DMS153 treated with DMSO at 0.1 percent for 48 hours (cell line): Measurements from ENCODE around the gene USP25.

Experiments used
- DNase-seq: peaks from one replicate; lab custom pipeline; 2025; ENCODE audit not compliant: unreplicated experiment; lab: John Stamatoyannopoulos, UW

The USP25 gene

DNA sequence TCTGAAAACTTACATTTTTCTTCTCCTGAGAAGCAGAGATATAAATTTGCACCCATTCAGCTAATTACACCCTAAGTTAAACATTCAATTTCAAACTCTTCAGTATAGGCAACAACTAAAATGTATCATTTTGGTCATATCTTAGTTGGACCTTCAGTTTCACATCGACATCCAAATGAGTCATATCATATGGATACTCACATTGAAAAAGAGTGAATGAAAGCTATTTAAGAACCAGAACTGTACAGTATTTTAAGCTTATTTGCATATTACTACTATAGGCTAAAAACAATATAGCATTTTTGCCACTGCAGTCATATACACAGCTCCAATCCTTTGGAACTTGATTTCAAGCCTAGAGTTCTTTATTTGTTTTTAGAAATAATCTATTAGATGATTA is 33.6 kb downstream of the USP25 start:
- DNase-seq: no peak

DNA sequence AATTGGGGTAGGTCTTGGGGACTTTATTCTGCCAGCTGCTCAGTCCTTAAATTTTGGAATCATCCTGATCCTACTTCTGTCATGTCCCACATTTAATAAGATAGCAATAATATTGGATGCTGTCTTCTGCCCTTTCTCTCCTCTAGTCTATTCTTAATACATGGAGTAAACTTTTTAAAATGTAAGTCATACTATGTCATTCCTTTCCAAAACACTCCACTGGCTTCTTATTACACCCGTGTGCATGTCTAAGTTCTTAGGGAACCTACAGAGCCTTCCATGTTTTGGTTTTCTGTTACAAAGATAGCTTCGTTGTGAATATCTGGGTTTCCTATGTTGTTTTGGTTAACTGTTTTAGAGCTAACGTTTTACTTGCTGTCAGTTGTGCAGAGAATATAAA is 35.1 kb downstream of the USP25 start:
- DNase-seq: no peak

DNA sequence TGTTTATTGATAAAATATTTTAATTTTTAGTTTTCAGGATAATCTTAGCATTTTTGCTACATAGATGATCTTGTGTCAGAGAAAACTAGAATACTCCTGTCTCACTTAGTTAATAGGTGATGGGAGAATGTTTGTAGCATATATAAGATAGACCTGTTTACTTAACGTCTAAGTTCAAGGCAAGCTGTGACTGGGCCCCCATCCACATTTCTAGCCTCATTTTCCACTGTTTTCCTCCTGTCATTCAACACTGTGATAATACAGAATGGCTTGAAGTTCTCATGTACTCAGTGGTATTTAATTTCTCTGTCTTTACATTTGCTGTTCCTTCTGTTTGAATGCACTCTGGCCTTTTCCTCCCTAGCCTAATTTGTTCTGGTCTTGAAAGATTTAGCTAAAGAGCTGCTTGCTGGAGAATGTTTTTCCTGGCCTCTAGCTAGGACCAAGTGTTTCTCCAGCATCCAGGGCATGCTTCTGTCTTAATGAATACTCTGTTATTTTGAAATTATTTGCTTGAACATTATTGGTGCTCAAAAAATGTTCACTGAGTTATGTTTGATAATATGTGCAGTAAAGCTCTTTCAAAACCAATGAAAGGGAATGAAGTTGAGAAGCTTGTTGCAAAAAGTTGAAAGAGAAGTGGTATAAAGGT is 37.3 kb downstream of the USP25 start:
- no peak for DNase-seq

DNA sequence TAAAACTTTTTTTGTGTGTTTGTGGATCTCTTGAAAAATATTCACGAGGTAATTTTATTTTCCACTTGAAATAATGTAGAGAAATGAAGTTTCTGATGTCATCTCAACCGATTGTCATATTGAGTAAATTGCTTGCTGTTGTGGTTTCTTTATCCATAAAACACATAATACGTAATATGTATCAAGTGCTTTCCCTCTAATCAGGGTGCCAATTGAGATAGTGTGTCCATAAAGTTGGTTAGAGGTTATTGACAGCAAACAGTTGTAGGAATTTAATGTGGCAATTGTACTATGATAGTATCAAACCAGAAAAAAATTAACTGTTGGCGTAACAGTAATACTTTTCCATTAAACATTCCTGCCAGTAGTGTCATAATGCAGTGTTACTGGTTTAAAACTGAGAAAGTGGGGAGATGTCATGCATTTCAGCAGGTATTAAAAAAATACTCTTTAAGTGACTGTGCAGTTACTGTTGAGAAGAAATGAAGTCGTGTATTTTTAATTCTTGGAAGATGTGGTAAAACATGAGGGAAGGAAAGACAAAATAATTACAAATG is 38.3 kb downstream of the USP25 start:
- DNase-seq: no peak

DNA sequence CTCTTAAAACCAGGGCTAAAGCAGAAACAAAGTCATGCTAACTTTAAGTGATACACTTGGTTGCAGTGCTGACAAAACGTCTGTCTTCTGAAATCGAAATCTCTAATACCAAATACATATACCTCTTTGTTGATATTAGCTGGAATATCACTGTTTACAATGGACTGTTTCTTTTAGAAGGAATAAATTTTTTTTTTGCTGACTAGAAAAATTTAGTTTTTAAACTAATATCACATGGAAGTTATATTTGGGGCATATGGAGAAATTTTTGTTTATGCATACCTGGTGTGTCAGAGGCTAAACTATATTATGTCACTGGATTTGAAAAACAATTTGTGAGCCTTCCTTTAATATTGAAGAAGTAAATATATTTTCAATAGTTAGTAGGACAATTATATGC is 39.1 kb downstream of the USP25 start:
- no peak for DNase-seq

DNA sequence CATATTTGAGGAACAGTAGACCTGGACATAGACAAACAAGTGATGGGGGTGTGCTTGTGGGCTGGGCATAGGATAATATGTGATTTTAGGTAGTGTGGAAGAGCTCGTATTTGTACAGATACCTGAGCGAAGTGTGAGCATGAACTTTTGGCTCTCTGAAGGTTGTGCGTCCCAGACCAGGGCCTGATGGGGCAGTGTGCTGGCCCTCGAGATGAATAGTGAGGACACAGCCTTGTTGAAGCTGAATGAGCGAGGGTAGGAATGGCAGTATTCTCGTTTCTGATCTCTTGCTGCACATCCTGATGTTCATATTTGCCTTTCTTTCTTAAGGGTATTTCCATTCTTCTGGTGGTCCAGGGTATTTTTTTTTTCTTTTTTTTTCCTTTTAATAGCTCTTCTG is 41.5 kb downstream of the USP25 start:
- no peak for DNase-seq

DNA sequence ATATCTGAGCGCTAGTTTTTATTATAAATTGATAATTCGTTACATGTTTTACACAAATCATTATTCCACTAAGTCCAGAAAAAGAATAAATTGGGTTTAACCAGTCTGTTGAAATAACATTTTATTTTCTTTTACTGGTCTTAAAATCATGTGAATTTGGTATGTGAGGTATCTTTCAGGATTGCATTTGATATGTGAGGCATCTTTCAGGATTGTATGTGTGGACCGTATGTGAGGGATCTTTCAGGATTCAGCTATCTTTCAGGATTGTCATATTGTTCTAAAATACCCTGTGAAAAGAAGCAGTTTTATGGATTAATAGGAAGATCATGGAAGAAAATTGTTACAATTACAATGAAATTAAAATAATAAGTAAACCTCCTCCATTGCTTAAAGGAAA is 42.9 kb downstream of the USP25 start:
- no peak for DNase-seq

DNA sequence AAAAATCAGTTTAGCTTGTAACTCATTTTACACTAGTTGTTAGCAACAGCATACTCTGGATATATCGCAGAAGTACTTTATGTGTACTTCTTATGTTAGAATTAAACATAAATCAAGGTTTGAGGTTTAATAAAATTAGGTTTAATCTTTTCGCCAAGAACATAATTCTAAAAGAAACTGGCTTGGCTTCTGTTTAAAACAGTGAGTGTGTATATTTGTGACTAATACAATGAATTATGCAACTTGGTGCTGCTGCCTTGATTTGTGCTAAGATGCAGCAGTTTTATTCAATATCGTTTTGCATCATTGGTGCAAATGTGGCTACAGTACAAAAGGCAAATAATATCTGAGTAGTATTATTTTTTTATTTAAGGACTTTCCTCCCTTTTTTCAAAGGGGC is 44.8 kb downstream of the USP25 start:
- DNase-seq: no peak

DNA sequence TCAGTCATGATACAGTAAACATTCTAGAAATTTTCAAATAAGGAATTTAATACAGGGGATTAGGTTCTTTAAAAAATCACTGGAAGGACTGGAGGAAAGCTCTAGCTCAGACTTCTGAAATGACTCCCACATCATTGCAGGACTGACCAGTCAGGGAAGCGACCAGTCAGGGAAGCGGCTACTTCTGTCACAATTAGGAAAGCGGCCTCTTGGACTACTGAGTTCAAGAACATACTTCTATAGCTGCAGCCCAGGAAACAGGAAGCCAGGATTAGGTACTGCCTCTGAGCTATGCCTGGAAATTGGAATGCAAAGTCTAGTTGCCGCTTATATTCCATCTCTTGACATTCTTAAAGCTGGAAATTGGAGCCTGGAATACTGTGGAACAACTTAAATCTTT is 45.5 kb downstream of the USP25 start:
- DNase-seq: no peak

DNA sequence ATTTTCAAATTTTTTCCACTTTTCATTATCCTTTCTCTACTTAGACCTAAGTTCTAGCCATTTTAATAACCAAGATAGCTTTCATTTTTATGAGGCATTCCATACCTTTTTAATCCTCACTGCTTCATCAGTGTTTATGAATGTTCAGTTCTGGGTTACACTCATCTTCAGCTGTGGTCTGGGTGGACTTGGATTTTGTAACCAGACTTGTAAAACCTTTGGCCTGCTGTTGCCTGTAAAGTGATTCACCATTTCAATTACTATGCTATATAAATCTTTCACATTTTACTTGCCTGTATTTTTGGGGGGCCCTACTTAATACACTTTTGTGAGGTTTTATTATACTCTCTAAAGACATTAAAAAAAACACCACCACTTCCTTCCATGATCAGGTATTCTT is 46.2 kb downstream of the USP25 start:
- no peak for DNase-seq

DNA sequence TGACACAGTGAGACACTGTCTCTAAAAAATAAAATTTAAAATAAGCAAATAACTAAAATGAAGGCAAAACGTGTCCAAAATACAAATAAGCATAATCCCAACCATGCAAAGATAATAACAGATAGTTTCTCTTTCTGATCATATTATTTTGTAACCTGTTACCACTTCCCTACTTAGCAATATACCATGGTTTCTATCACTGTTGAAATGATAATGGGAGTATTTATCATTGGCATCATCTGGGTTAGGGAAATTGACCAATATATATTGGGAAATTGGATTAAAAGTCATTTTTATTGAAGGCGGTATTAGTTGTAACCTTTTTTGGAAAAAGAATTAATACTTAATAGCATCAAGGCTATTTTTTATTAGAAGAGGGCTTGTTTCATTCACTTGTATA is 47.0 kb downstream of the USP25 start:
- DNase-seq: no peak

DNA sequence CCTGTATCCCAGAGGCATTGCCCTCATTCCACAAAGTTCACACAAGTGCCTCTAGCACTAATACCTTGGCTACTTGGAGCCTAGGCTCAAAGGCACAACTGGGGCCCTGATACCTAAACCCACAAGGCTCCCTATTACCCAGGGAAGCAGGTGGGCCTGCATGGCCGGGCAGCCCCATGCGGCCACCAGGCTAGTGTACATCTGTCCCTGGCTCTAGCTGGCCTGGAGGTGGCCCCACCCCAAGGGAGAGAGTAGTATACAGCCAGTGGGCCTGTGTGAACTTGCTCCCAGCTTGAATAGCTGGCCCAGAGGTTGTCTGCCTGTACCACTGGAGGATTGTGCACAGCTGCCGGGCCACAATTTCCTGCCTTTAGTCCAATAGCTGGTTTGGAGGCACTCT is 52.2 kb downstream of the USP25 start:
- no peak for DNase-seq

DNA sequence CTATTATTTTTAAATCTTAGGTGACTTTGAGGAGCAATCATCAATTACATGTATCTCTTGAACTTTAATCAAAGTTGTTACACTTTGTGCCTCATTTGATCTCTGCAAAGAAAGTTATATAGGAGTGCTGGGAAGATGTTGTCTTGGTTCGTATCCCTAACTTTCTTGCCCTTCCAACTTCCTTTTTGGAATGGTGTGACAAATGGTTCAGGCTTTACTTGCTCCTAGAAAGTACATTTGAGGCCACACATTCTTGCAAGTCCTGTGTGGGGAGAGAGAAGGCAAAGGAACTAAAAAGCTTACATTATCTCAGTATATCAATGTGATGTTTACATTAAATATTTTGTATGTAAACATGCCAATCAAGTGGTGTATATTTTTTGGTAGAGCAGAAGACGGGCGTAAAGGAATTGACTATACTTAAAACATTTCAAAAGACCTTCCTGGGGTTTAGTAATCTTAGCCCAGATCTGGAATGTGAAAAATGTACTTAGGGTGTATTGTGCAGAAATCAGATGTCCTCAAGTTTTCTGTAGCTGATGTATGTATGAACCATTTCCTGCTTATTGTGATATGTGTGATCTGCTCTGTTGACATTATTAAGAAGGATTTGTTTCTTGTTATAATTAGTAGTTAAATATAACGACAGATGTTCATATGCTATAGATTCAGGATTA is 59.2 kb downstream of the USP25 start:
- no peak for DNase-seq

DNA sequence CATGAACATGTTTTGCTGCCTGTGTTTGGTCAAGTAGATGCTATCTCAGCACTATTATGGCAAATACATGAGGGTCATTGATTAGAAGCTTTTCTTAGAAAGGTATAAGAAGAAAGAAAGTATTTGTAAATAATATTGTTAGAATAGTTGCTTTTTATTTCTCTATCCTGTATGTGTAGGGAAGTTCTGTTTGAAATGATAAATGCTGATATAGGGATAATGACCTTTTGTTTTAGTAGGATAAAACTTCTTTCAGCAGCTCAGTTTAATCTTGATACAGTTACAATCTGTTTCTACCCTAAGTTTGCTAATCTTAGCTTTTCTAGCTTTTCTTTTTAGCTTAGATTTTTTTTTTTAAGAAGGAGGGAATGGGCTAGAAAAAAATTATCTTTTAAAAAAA is 63.3 kb downstream of the USP25 start:
- no peak for DNase-seq

DNA sequence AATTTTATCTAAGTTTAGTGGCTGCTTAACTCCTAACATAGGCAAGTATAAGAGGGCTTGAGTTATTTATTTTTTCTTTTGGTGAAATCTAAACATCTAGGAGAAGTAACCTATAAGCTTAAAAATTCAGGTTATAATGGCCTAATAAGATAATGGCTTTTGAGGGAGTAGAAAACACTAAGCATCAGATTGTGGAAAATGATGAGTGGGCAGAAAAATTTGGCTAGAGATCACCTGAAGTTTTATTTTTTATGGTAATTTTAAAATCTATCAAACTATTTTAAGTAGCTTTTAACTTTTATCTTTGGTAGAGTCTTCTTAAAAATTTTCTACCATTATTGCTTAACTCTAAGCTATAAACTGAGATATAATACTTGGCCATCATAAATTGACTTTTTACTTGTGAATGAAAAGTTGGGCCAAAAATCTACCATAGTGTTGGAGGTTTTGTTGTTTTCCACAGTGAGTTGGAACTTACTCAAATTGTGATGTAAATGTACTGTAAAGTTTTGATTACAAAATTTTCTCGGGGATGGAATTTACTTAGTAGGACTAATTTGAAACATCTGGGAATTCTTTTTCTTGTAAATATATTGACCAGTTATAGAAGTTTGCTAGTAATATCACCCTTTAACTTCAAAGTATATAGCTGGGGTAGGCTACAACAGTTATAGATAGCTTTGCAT is 63.9 kb downstream of the USP25 start:
- no peak for DNase-seq

DNA sequence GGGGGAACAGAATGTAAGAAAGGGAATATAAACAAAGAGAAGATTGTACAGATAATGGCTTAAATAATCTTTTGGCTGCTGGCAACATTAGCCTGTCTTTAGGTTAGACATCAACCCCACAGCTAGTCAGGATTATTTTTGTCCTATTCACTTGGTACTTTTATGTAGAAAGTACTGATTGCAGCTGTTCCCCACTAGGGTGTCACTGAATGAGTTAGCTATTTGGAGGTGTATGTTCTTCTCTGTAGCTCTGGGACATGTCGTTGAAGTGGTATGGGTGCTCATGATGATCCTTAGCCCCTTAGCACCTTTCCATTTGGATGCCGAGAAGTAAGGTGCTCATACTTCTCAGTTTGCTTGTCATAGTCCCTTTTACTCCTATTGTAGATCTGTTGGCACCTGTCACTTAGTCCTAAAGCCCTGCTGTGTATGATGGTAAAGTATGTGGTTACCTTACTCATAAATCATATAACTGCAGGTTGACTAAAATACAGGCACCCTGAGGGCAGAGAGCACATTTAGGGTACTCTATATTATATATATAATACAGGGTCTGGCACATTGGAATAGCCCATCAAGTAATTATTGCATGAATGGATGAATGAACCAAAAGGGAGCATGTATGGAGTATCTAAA is 64.6 kb downstream of the USP25 start:
- no peak for DNase-seq

DNA sequence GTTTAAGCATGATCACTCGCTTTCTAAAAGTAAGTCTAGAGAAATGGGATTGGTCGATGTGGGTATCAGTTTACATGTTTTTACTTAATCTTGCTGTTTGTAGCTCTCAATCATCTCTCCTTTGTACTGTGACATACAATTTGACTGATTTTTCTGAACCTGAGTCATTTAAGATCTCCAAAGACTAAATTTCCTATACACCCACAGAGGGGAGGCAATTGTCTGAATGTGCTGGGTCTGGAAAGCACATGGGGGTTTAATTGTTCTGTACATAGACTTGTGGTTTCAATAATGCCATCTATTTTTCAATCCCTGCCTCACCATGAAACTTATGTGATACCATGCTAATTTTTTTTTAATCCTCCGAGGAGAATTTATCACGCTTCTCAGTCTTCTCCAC is 65.8 kb downstream of the USP25 start:
- no peak for DNase-seq

DNA sequence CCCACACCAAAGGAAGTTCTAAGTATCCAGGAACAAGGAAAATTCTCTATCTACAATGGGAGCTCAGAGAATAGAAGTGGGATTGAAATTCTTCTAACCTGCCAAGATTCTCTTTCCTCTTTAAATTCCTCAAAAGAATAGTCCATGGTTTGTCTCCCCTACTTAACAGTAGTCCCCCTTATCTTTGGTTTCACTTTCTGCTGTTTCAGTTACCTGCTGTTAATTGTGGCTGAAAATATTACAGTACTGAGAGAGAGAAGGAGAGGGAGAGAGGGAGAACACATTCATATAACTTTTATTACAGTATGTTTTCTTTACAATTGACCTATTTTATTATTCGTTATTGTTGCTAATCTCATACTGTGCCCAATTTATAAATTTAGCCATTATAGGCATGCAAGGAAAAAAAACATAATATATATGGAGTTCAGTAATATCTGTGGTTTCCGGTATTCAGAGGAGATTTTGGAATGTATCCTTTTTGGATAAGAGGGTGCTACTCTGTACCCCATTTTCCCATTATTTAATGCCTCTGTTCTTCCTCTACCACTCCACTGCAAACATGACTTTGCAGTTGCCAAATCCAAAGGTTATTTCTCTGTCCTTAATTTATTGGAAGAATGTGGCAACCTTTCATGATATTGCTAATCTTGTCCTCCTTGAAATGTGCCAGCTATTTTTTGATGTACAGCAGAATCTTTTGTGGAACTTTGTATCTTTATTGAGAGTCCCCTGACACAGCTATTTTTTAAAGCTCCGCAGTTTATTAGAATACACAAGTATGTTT is 68.0 kb downstream of the USP25 start:
- no peak for DNase-seq

DNA sequence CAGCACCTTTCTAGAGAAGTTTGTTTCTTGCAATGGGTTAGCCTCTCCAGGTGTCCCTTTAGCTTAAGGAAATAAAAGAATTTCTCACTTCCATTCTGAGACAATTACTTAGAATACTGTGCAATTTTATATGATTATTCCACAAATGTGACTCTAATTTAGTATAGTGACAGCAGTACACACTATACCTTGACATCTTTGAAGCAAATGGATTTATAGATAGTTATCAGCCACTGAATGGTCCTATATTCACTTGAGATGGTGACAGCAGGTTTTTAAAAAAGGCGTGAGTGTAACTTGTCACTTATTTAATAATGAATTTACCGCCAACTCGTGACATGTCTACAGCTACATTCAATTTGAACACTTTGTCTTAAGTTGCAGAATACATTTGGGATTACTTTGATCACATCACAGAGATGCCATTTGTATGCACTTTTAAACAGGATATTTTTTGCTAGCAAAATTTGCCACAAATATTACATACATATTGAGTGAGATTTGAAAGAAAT is 71.6 kb downstream of the USP25 start:
- no peak for DNase-seq

DNA sequence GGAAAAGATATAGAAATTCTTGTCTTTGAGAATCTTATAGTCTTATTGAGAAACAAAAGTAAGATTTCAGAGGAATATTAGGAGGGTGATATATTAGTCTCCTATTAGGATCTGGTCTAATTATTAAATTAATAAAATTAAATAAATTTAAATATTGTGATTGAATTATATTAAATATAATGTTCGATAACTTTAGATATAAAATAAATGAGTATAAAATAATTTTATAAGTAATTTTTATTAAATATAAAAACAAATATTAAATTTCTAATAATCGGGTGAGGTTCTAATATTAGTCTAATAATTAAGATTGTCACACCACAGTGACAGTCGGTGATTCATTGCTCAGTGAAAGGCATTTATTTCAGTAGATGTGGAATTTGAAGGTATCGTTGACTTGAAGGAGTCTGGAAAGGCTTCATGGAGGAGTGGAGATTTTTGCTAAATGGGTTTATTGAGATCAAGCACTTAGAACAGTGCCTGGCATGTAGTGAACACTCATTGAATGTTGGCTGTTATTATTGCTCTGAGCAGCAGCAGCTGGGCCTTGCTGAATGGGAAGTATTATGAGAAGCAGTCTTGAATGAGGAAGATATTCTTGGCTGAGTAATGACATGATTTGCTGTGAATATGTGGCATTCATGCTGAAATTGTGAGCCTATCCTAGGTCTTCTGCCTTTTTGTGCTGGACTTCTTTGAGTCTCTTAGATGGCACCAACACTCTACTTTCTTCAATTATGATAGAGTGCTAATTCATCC is 74.6 kb downstream of the USP25 start:
- DNase-seq: no peak
